GM18519 (cell line): ENCODE measurements around the gene INPP5K.
"Not testable (repeated sequence)": the region's sequence is repeated elsewhere in the genome, so short reads cannot be mapped to it uniquely, and the experiment has no call there.

Experiments used
- ATAC-seq: cut with Tn5 transposase; IDR thresholded peaks from one replicate; pipeline ENCODE4 v1.9.1; 2021; ENCODE audit warnings: mild to moderate bottlenecking, moderate library complexity; ENCODE audit not compliant: unreplicated experiment, low FRiP score

INPP5K gene

DNA sequence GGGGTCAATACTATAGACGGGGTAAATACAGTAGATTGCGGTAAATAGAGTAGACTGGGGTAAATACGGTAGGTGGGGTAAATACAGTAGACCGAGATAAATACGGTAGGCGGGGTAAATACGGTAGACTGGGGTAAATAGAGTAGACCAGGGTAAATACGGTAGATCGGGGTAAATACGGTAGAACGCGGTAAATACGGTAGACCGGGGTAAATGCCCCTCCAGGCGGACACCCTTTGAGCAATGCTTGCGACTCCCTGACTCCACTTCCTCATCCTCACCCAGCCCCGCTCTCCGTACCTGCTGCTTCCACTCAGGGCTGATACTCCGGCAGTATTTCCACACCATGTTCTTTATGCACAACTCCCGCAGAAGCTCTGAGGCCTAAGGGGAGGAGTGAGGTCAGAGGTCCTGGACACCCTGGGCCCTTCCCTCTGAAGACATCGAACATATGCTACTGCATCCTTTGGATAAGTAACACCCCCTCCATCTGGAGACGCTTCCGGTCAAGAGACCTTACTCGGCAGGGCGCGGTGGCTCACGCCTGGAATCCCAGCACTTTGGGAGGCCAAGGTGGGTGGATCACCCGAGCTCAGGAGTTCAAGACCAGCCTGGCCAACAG lies 47.1 kb downstream of the INPP5K start:
- no peak for ATAC-seq

DNA sequence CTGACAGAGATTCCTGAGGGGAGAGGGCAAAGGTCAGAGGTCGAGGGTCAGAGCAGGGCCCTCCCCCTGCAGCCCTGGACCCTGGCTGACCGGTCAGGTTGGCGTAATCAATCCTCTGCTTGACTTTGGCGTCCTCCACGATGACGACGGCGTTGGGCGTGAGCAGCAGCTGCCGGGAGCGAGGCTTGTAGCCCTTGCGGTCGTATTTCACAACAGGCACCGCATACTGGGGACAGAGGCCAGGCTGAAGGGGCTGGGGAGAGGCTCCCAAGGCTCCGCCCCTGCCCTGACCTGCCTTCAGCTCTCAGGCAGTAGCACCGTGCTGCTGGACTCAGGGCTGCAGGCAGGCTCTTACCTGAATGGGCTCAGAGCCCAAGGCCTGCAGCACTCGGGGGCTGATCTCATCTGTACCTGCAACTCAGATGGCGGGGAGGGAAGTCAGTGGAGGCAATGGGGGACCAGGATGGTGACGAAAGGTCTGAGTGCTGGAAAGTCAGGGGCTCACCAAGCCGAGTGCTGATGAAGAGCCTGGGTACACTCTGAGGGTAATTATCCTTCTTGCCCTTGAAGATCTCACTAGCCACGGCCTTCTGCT lies 48.4 kb downstream of the INPP5K start:
- no peak for ATAC-seq

DNA sequence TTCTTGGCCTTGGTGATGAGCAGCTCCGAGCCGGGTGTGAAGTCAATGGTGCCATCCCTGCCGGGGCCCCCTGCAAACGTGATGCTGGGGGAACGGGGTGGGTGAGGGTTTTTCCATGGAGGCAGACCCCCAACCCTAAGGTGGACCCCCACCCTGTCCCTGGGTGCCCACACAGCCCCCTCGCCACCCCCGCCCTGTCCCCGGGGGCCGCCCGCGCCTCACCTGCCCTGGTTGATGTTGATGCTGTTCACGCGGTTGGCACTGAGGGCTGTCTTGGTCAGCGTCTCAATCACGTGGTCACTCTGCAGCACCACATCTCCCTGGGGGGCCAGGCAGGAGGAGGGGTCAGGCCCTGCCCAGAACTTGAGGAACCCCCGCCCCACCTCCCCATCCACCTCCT lies 49.2 kb downstream of the INPP5K start:
- ATAC-seq: no peak

DNA sequence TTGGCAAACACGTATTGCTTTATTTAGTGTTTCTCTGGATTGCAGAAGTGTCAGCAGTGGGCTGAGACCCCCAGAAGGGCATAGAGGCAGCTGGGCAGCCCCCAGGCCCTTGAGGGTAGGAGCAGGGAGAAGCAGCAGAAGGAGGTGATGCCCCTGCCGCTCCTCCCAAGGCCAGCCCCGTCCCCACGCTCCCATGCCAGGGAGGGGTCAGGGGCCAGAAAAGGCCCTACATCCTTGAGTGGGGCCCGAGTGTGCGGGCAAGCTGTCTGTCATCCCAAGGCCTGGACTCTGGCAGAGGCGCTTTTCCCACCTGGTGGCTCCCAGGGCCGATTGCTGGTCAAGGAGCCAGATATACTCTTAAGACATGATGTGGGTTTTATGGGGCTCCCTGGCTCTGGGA lies 52.2 kb downstream of the INPP5K start:
- ATAC-seq: no peak

DNA sequence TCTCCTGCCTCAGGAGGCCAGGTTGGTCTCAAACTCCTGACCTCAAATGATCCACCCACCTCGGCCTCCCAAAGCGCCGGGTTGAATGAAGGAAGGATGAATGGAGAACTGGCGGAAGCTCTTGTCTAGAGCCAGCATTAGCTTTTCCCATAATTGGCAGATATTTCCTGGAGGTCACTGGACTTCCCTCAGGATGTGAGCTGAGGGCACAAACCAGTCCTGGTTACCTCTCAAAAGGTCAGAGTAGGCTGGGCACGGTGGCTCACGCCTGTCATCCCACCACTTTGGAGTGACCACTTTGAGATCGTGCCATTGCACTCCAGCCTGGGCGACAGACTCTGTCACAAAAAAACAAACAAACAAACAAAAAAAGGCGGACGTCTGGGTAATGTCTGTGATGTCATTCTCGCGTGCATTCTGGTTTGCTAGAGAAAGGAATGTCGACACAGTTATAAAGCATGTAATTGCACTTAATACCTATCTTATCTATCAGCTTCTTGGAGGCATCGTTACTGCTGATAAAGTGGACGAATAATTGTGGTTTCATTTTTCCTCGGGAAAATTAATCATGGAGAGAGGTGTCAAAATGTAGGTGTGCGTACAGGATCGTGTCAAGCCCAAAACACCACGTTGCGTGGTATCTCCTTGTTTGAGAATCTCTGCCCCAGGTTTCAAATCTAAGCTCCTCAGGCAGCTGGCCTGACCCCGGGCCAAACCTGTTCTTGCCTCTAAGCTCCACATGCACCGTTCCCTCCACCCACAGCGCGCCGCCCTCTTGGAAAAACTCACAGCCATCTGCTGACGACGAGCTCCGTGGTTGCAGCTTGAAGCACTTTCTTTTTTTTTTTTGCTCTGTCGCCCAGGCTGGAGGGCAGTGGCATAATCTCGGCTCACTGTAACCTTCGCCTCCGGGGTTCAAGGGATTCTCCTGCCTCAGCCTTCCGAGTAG lies 54.0 kb downstream of the INPP5K start:
- no peak for ATAC-seq

DNA sequence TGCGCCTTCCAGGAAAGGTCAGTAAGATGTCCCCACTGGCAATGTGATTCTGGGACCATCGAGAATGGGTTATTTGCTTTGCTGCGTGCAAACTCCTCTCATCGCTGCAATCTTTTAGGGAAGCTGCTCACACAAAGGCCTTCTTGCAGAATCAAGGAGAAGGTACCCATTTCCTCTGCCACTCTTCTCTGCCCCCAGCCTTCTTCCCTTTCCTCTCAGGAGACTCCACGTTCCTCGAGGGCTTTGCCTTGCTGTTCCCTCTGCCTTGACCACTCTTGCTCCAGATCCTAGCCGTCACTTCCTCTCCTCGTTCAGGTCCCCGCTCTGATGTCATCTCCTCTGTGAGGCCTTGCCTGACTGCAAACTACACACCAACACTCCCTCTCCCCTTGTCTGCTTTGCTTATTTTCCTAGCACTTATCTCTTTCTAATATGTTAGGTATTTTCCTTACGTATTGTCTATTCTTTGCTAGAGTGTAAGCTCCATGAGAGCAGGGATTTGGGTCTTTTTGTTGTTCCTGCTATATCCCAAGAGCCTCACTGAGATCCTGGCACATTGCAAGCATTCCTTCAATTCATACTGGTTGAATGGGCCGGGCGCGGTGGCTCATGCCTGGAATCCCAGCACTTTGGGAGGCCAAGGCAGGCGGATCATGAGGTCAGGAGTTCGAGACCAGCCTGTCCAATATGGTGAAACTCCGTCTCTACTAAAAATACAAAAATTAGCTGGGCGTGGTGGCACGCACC lies 55.0 kb downstream of the INPP5K start:
- no peak for ATAC-seq

DNA sequence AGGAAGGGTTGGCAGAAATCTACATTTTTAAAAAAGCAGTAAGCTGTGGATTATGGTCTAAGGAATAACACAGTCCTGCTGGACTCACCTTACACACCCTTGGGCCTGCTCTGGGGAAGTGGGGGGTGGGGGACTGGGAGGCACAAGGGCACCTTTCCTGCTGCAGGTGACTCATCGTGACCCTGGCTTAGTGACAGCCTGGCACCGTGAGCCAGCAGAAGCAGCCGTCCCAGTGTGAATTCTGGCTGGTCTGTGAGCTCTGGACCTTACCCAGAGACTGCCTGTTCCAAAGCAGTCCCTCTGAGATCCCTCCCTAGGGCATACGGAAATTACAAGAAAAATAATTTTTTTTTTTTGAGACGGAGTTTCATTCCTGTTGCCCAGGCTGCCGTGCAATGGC lies 56.2 kb downstream of the INPP5K start:
- no peak for ATAC-seq

DNA sequence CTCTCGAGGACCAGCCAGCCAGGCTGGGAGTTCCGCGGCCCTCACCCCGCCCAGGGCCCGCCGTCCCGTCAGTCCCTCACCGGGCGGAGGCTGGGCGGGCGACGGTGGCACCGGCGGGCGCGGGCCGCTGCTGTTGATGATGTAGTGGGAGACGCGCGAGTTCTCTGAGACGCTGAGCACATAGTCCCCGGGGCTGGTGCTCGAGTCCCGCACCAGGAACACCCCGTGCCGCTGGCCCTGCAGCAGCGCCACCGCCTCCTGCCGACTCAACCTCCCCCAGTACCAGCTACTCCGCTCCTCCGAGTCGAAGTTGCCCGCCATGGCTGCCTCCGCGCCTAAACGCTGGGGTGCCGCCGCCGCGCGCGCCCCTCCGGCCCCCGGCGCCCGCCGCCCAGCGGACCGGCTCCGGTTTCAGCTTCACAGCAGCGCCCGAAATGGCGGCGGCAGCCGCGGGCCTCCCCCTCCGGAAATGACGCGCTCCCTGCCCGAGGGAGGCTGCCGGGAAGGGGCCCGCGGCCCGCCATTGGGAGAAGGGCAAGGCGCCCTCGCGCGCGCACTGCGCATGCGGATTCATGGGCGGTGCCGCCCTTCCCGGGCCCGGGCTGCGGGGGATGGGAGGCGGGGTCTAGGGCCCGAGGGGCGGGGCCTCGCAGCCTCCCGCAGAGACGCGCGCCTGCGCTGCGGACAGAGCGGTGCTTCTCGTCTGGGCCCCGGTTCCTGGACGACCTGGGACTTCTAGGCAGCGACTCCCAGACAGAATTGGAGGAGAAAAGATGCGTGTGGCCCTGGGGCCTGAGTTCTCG lies 60.4 kb downstream of the INPP5K start, which contains the start of gene CRK:
Gene CRK, minus strand, starts transcription at position 436 of the 803 bp plus-strand sequence. Its CDS starts 115 bp downstream, at position 321.
- ATAC-seq: peak; percentile 79

DNA sequence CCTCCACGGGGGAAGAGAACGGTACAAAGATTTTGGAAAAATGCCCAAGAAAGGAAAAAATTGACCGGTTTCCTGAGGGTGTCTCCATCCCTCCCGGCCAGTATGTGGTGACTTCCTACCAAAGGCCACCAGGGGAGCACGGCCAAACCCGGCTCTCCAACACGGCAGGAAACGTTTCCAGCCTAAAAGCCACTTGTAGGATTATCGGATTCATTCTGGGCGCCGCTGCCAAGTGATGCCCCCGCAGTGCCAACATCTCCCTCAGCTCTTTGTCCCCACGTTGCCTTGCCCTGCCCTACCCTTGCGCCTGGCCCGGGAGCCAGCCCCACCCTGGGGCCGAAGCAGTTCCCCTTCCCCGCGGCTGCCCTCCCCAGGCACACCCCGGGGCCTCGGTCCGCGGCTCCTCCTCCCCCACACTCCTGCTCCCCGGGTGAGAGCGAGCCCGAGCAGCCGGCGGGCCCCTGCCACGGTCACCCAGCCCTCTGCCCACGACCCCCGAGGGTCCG lies 61.1 kb downstream of the INPP5K start:
- ATAC-seq: peak; percentile 10

DNA sequence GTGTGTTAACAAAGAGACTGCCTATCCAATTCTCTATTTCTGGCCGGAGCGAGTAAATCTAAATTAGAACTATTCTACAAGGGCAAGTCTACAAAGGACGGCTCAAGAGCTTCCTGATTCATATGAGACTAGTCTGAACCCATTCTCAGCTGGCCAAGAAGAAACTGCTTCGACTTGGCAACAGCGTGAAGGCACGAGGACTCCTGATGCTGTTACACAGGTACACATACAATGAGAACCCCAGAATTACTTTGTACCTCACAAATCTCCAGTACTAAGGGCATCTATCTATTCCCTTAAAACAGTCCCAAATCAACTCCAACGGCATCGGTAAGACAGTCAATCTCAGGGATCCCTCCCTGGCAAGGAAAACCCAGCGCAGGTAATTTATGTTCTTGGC lies 61.9 kb downstream of the INPP5K start:
- no peak for ATAC-seq

DNA sequence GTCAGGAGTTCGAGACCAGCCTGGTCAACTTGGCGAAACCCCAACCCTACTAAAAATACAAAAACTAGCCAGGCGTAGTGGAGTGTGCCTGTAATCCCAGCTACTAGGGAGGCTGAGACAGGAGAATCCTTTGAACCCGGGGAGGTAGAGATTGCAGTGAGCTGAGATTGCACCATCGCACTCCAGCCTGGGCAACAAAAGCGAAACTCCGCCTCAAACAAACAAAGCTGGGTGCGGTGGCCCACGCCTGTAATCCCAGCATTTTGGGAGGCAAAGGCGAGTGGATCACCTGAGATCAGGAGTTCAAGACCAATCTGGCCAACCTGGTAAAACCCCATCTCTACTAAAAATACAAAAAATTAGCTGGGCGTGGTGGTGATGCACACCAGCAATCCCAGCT lies 62.7 kb downstream of the INPP5K start:
- not testable (repeated sequence) for ATAC-seq

DNA sequence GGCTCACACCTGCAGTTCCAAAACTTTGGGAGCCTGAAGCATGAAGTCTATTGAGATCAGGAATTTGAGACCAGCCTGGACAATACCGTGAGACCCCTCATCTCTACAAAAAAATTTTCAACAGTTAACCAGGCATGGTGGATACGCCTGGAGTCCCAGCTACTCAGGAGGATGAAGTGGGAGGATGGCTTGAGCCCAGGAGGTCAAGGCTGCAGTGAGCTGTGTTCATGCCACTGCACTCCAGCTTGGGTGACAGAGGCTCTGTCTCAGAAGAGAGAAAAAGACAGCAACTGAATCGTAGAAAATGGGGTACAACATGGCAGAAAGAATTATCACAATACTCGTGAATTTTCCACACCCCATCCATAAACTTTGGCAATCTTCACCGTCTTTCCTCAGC lies 63.6 kb downstream of the INPP5K start:
- no peak for ATAC-seq

DNA sequence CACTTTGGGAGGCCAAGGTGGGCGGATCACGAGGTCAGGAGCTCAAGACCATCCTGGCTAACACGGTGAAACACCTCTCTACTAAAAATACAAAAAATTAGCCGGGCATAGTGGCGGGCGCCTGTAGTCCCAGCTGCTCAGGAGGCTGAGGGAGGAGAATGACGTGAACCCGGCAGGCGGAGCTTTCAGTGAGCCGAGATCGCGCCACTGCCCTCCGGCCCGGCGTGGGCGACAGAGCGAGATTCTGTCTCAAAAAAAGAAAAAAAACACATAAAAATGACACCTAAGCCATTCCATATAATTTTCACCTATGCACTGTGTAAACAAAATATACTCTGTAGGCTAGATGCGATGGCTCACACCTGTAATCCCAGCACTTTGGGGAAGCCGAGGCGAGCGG lies 66.2 kb downstream of the INPP5K start:
- not testable (repeated sequence) for ATAC-seq

DNA sequence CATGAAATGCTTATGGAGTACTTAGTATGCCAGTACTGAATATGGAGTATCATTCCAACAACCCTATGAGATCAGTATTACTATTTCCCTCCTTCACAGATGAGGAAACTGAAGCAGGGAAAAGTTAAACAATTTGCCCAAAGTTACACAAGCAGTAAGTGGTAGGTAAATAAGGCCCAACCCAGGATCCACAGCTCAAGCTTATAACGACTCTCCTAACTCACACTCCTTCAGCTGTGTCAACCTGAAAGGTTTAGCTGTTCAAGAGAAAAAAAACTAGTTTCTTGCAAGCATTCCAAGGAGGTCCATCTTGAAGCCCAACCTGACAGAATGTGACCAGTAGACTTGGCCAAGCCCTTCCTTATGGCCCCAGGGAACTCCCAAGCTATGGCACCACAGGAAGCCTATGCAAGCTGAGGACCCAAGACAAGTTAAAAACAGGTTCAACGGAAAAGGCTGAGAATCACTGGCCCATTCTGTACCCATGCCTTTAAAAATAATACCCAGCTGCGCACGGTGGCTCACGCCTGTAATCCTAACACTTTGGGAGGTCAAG lies 66.9 kb downstream of the INPP5K start:
- no peak for ATAC-seq

DNA sequence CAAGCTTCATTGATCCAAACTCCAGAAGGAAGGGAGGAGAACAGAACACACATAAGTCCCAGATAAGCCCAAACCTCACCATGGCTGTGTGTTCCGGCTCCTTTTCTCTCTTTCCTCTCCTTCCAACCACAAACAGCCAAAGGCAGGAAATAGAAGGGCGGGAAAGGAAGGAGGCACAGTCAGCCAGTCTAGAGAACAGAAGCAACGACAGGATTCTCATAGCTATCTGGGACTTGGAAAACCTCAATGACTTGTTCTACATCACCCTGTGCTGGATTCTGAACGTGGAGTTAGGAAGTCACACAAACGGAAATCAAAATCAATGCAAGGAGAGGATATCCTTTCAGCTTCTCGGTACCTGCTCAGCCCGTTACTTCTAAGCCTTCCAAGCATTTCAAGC lies 69.4 kb downstream of the INPP5K start:
- ATAC-seq: no peak

DNA sequence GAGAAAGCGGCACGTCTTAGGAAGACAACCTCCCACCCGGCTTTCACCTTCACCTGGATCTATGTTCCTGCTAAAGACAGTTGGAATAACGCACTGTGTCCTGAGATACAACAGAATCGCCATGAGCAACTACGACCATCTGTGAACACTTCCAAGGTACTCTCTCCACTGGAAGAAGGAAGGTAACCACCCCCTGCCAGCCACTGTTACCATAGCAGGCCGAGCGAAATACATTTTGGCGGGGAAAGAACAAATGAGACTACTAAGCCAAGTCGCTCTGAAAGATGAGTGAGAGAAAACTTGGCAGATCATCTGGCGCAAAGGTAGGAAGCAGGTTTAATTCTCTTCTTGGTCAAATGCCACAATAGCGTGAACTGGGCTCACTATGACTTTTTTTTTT lies 70.2 kb downstream of the INPP5K start:
- no peak for ATAC-seq

DNA sequence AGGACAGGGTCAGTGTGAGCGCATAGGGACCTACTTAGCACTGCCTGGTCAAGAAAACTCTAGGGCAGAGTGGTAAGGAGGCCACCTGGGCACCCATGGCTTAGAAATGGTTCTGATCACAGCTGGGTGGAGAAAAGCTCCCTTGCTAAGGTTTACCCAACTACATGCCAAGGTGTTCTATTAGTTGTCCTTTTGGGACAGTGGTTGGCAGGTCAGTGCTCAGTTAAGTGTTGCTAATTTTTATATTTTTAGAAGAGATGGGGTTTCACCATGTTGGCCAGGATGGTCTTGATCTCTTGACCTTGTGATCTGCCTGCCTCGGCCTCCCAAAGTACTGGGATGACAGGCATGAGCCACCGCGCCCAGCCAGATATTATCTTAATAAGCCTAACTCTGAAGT lies 70.7 kb downstream of the INPP5K start:
- not testable (repeated sequence) for ATAC-seq
